ENCODE measurements around the gene TRPC4. TPM values are rescaled to one million over a fixed set of nuclear protein-coding genes. Genes with fewer than 3 reads are reported as not detected.
A peak's percentile ranks its signal among the peaks of the same experiment; 100 is the strongest.

The TRPC4 gene
- total and polyA plus RNA-seq, 2 donors (not counting 3 experiments of a cell fraction or from before 2014, with no cell fraction given) = 0.04 to 0.64 TPM

DNA sequence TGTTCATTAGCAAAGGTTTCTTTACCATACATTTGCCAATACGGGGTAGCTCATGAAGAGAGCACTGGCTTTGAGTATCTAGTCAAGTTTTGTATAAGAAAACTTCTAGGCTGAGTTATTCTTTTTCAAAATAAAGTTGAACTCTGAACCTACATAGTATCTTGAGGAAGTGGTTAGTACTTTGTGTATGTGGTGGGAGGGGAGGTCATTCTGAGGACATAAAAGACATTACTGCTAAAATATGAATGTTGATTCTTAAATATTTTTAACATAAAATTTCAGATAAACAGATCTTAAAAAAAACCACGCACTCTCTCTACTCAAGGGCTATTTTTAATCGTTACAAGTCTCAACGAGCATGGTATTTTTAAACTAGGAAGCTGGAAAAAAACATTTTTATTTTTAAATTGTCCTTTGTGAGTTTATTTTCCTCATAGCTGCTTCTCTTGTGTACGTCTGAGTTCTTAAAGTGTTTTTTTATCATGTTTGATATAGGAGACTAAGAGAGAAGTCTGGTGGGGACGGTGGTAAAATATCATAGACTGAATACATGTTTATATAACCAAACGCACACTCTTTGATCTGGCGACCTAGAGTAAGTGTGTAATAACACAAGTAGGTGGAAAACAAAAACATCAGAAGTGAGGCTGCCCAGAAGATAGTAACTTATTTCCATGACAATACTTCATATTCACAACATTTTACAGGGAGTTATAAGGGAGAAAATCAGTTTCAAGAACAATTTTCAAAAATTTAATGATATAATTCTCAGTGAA lies 153.0 kb downstream of the TRPC4 start:
- H3K9ac ChIP-seq (replicated peaks; ENCODE audit: extremely low read depth, insufficient read depth, low read length) = peak overlapping the region; percentile 68
- FAIRE-seq (peak; percentile 8), DNase-seq (ENCODE audit: low read depth, low spot score) (peak; percentile 70)
- intact Hi-C loops (cut with micrococcal nuclease) = no loop called here
- dilution Hi-C loops (cut with MboI; ENCODE audit: extremely low pct_ligation_motif_present, low sequenced_read_pairs) = no loop called here
- BruUV-seq (replicated peaks) = no TSS peak
- peak overlapping the region; percentile 60 for H2AFZ ChIP-seq (ENCODE audit: low read depth, low read length)
- no peaks in the 10 kb centered on the region for H3K27me3 ChIP-seq (ENCODE audit: control insufficient read depth in 2 of 2, insufficient read depth in 2 of 2, low read length in 2 of 2)
- TF ChIP-seq FOS (IDR thresholded peaks at IDR 0.05; ENCODE audit: borderline replicate concordance, insufficient read depth, low read length) (no peak), GATA2 (IDR thresholded peaks at IDR 0.05; ENCODE audit: insufficient read depth, insufficient read length, low read depth, low read length) (no peak), JUN (IDR thresholded peaks at IDR 0.05; ENCODE audit: borderline replicate concordance, insufficient read depth, insufficient read length, low read depth) (no peak), POLR2AphosphoS5 (IDR thresholded peaks at IDR 0.05; ENCODE audit: insufficient read depth, low read depth, low read length) (no peak), EZH2 (IDR thresholded peaks at IDR 0.05; ENCODE audit: borderline replicate concordance, low read depth, low read length, severe bottlenecking) (no peak), POLR2A (IDR thresholded peaks at IDR 0.05; ENCODE audit: low read depth, low read length) (no peak), MYC (IDR thresholded peaks at IDR 0.05; ENCODE audit: low read depth, low read length) (no peak)
- TF ChIP-seq, protein P1, sequence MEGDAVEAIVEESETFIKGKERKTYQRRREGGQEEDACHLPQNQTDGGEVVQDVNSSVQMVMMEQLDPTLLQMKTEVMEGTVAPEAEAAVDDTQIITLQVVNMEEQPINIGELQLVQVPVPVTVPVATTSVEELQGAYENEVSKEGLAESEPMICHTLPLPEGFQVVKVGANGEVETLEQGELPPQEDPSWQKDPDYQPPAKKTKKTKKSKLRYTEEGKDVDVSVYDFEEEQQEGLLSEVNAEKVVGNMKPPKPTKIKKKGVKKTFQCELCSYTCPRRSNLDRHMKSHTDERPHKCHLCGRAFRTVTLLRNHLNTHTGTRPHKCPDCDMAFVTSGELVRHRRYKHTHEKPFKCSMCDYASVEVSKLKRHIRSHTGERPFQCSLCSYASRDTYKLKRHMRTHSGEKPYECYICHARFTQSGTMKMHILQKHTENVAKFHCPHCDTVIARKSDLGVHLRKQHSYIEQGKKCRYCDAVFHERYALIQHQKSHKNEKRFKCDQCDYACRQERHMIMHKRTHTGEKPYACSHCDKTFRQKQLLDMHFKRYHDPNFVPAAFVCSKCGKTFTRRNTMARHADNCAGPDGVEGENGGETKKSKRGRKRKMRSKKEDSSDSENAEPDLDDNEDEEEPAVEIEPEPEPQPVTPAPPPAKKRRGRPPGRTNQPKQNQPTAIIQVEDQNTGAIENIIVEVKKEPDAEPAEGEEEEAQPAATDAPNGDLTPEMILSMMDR (IDR thresholded peaks at IDR 0.05; ENCODE audit: extremely low read depth in 1 of 2, insufficient read depth in 1 of 2, low read depth in 1 of 2, low read length in 2 of 2) = no peak
- TF ChIP-seq, protein P2, sequence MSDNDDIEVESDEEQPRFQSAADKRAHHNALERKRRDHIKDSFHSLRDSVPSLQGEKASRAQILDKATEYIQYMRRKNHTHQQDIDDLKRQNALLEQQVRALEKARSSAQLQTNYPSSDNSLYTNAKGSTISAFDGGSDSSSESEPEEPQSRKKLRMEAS (IDR thresholded peaks at IDR 0.05; ENCODE audit: insufficient read depth, insufficient read length) = no peak
- no peaks in the 10 kb centered on the region for H3K9me1 ChIP-seq (replicated peaks; ENCODE audit: control insufficient read depth, extremely low read depth, insufficient read depth, low read length)
- no peaks in the 10 kb centered on the region for H3K36me3 ChIP-seq (ENCODE audit: control insufficient read depth in 2 of 2, extremely low read depth in 1 of 2, insufficient read depth in 2 of 2, low read length in 2 of 2)
- peak overlapping the region; percentile 90 for H3K27ac ChIP-seq (ENCODE audit: insufficient read depth, low read depth, low read length)
- peak overlapping the region in 1 of 3 experiments; percentile 34 for H3K4me3 ChIP-seq (replicated peaks in 1 of 3; ENCODE audit: insufficient read depth in 1 of 3, low read depth in 1 of 3, low read length in 3 of 3)
- H3K4me2 ChIP-seq (ENCODE audit: insufficient read depth, low read length) = peak overlapping the region; percentile 90
- peaks cover 28% of the 10 kb centered on the region for H3K4me1 ChIP-seq (ENCODE audit: control insufficient read depth, extremely low read depth, insufficient read depth, low read length)
- ChIA-PET POLR2A (no interaction called here), CTCF (interaction anchor here (0.7 to 1.1 kb wide), 3 partner anchors 15 to 19 kb away, joined by 3 to 4 read pairs (median 3); no protein-coding TSS in a partner anchor)
- no peaks in the 10 kb centered on the region for H3K79me2 ChIP-seq (ENCODE audit: control insufficient read depth, insufficient read depth, low read length)
- no peaks in the 10 kb centered on the region for H4K20me1 ChIP-seq (replicated peaks; ENCODE audit: control insufficient read depth, extremely low read depth, insufficient read depth, low read length)
- H3K9me3 ChIP-seq (replicated peaks; ENCODE audit: control insufficient read depth, insufficient read depth, low read length) = no peaks in the 10 kb centered on the region

Data from endothelial cell of umbilical vein (primary cell).